Eye (tissue), 1 donor: ENCODE data around the gene MICAL2.

Experiments
- DNase-seq: peaks from one replicate; pipeline ENCODE4 v3.0.0-alpha.2; 2015

Gene MICAL2

GRCh38 chr11:12192794-12193514 is 82.6 kb downstream of the MICAL2 start:
- DNase-seq, result no peak

GRCh38 chr11:12193515-12194336 is 83.3 kb downstream of the MICAL2 start:
- DNase-seq, result no peak

GRCh38 chr11:12195768-12196167 is 85.4 kb downstream of the MICAL2 start:
- no peak for DNase-seq

- DNase-seq, result no peak
Measured at GRCh38 chr11:12196308-12196707, 85.9 kb downstream of the MICAL2 start.

- no peak for DNase-seq
Measured at GRCh38 chr11:12196872-12197271, 86.5 kb downstream of the MICAL2 start.

- no peak for DNase-seq
Measured at GRCh38 chr11:12198251-12199222, 88.1 kb downstream of the MICAL2 start.

GRCh38 chr11:12199231-12199948 is 89.0 kb downstream of the MICAL2 start:
- DNase-seq, result no peak

- DNase-seq, result peak; percentile 60
Measured at GRCh38 chr11:12200279-12200990, 90.0 kb downstream of the MICAL2 start.

GRCh38 chr11:12200991-12201985 is 90.9 kb downstream of the MICAL2 start:
- DNase-seq, result peak; percentile 30

- DNase-seq, result no peak
Measured at GRCh38 chr11:12202661-12203310, 92.4 kb downstream of the MICAL2 start.

GRCh38 chr11:12204506-12204905 is 94.1 kb downstream of the MICAL2 start:
- no peak for DNase-seq

GRCh38 chr11:12205330-12205729 is 94.9 kb downstream of the MICAL2 start:
- no peak for DNase-seq

GRCh38 chr11:12206529-12206928 is 96.1 kb downstream of the MICAL2 start:
- DNase-seq, result no peak

GRCh38 chr11:12207384-12208150 is 97.2 kb downstream of the MICAL2 start:
- DNase-seq, result no peak

GRCh38 chr11:12209096-12209495 is 98.7 kb downstream of the MICAL2 start:
- DNase-seq, result no peak

GRCh38 chr11:12210200-12210599 is 99.8 kb downstream of the MICAL2 start:
- DNase-seq, result no peak

GRCh38 chr11:12211331-12212065 is 101.1 kb downstream of the MICAL2 start:
- no peak for DNase-seq

GRCh38 chr11:12212174-12212820 is 101.9 kb downstream of the MICAL2 start:
- no peak for DNase-seq
